ENCODE results near the gene ERC1.

ERC1 gene

GRCh38 chr12:1273051-1273450 lies 282.0 kb downstream of the ERC1 start:
- Histone ChIP-seq H3K27me3 (ENCODE audit: insufficient read depth, poor library complexity, severe bottlenecking) (no peaks in the 10 kb centered on the region), H3K27ac (replicated peaks) (no peak overlapping the region), H3K4me3 (replicated peaks; ENCODE audit: insufficient read depth, low read length) (no peak overlapping the region)
- no peak for DNase-seq (ENCODE audit: low read depth in 1 of 2, low spot score in 1 of 2)
- TF ChIP-seq REST (IDR thresholded peaks at IDR 0.05; ENCODE audit: insufficient replicate concordance, low read depth): no peak
- TF ChIP-seq SPI1 (IDR thresholded peaks at IDR 0.05; ENCODE audit: borderline replicate concordance, low read depth): no peak

- H3K4me3 ChIP-seq (replicated peaks; ENCODE audit: insufficient read depth, low read length): no peak overlapping the region
- no peaks in the 10 kb centered on the region for H3K27me3 ChIP-seq (ENCODE audit: insufficient read depth, poor library complexity, severe bottlenecking)
- TF ChIP-seq SPI1 (IDR thresholded peaks at IDR 0.05; ENCODE audit: borderline replicate concordance, low read depth) (no peak), GABPA (IDR thresholded peaks at IDR 0.05; ENCODE audit: low read depth) (no peak), POLR2AphosphoS5 (IDR thresholded peaks at IDR 0.05; ENCODE audit: low read depth) (no peak), CTCF (IDR thresholded peaks at IDR 0.05; ENCODE audit: insufficient read depth, low read length) (no peak), REST (IDR thresholded peaks at IDR 0.05; ENCODE audit: insufficient replicate concordance, low read depth) (no peak)
- DNase-seq (ENCODE audit: low read depth in 1 of 2, low spot score in 1 of 2): no peak
- H3K27ac ChIP-seq (replicated peaks): no peak overlapping the region
Measured at GRCh38 chr12:1277905-1278304, 286.9 kb downstream of the ERC1 start.

GRCh38 chr12:1279050-1279449 lies 288.0 kb downstream of the ERC1 start:
- H3K4me3 ChIP-seq (replicated peaks; ENCODE audit: insufficient read depth, low read length): no peak overlapping the region
- H3K27me3 ChIP-seq (ENCODE audit: insufficient read depth, poor library complexity, severe bottlenecking): no peaks in the 10 kb centered on the region
- TF ChIP-seq GABPA (IDR thresholded peaks at IDR 0.05; ENCODE audit: low read depth) (no peak), CTCF (IDR thresholded peaks at IDR 0.05; ENCODE audit: insufficient read depth, low read length) (no peak), POLR2AphosphoS5 (IDR thresholded peaks at IDR 0.05; ENCODE audit: low read depth) (no peak), REST (IDR thresholded peaks at IDR 0.05; ENCODE audit: insufficient replicate concordance, low read depth) (no peak), SPI1 (IDR thresholded peaks at IDR 0.05; ENCODE audit: borderline replicate concordance, low read depth) (no peak)
- no peak for DNase-seq (ENCODE audit: low read depth in 1 of 2, low spot score in 1 of 2)
- H3K27ac ChIP-seq (replicated peaks): no peak overlapping the region

GRCh38 chr12:1280059-1280458 lies 289.0 kb downstream of the ERC1 start:
- no peak for DNase-seq (ENCODE audit: low read depth in 1 of 2, low spot score in 1 of 2)
- TF ChIP-seq SPI1 (IDR thresholded peaks at IDR 0.05; ENCODE audit: borderline replicate concordance, low read depth): no peak
- no peak for TF ChIP-seq CTCF (IDR thresholded peaks at IDR 0.05; ENCODE audit: insufficient read depth, low read length)
- TF ChIP-seq REST (IDR thresholded peaks at IDR 0.05; ENCODE audit: insufficient replicate concordance, low read depth): no peak
- no peak for TF ChIP-seq GABPA (IDR thresholded peaks at IDR 0.05; ENCODE audit: low read depth)
- no peak for TF ChIP-seq POLR2AphosphoS5 (IDR thresholded peaks at IDR 0.05; ENCODE audit: low read depth)
- Histone ChIP-seq H3K27me3 (ENCODE audit: insufficient read depth, poor library complexity, severe bottlenecking) (no peaks in the 10 kb centered on the region), H3K4me3 (replicated peaks; ENCODE audit: insufficient read depth, low read length) (no peak overlapping the region), H3K27ac (replicated peaks) (no peak overlapping the region)
